Tibial nerve (tissue), 4 donors: Measurements from ENCODE around the gene DPP8. TPM values are rescaled to one million over a fixed set of nuclear protein-coding genes. Genes with fewer than 3 reads are reported as not detected.

ENCODE experiments used
- DNase-seq, 2 donors: peaks; one replicate each; pipeline ENCODE4 v3.0.0-alpha.2; 2019; ENCODE audit warnings: low spot score in 2 of 2
- H3K27ac ChIP-seq, 4 donors: fragments of 200-600 bp; sonication (generic) in 3 of 4; one replicate each; pipeline ENCODE4 v1.5.1; 2017 to 2019; ENCODE audit warnings: mild to moderate bottlenecking in 1 of 4
- H3K27me3 ChIP-seq, 2 donors: fragments of 200-600 bp; sonication (generic) in 1 of 2; one replicate each; pipeline versions ENCODE4 v1.5.1 to v1.6.0; 2017 to 2019
- H3K36me3 ChIP-seq, 3 donors: fragments of 200-600 bp; sonication (generic); one replicate each; pipeline ENCODE4 v1.5.1; 2018 to 2019
- H3K4me1 ChIP-seq, 4 donors: fragments of 200-600 bp; sonication (generic) in 3 of 4; one replicate each; pipeline ENCODE4 v1.5.1; 2017 to 2019
- H3K4me3 ChIP-seq, 4 donors: fragments of 200-600 bp; sonication (generic) in 3 of 4; one replicate each; pipeline ENCODE4 v1.5.1; 2017 to 2019; ENCODE audit warnings: mild to moderate bottlenecking in 1 of 4, moderate library complexity in 1 of 4
- H3K9me3 ChIP-seq, 4 donors: fragments of 200-600 bp; sonication (generic) in 3 of 4; one replicate each; pipeline ENCODE4 v1.5.1; 2017 to 2019
- CTCF ChIP-seq, 5 experiments: fragments of 200-600 bp in 3 of 5; fragments of 450-650 bp in 2 of 5; sonication (generic) in 3 of 5; IDR thresholded peaks; one replicate each; pipeline ENCODE4 v1.5.1; 2016 to 2019; ENCODE audit warnings: antibody characterized with exemption in 5 of 5, mild to moderate bottlenecking in 3 of 5, moderate library complexity in 2 of 5
- EP300 ChIP-seq, 2 donors: sonication (generic); formaldehyde crosslinking; IDR thresholded peaks; one replicate each; pipeline ENCODE4 v1.6.1; 2017; ENCODE audit warnings: antibody characterized with exemption in 2 of 2, mild to moderate bottlenecking in 1 of 2
- POLR2A ChIP-seq, 2 donors: fragments of 450-650 bp; IDR thresholded peaks; one replicate each; pipeline ENCODE4 v1.6.1; 2017; ENCODE audit warnings: antibody characterized with exemption in 2 of 2, mild to moderate bottlenecking in 2 of 2, moderate library complexity in 2 of 2
- WGBS, 2 donors: methylation state at CpG; one replicate each; pipeline ENCODE4 v1.1.5; 2018; 5-methylcytosine and 5-hydroxymethylcytosine counted together
- total RNA-seq, 4 donors: library from RNA; depleted of rRNA; stranded (reverse); fragments of >200 nt; gene quantifications; one replicate each; pipeline ENCODE4 v1.1.0, GENCODE V29; 2016

The DPP8 gene
- total RNA-seq, 4 donors from 2014 or later: 31.2 to 49.4 (median 37.6) TPM

- no peaks in the 10 kb centered on the region for H3K9me3 ChIP-seq
- H3K36me3 ChIP-seq: no peaks in the 10 kb centered on the region
- peaks cover 0 to 41% of the 10 kb centered on the region in 2 donors for H3K27me3 ChIP-seq
- no peaks in the 10 kb centered on the region for H3K4me1 ChIP-seq
- TF ChIP-seq EP300 (IDR thresholded peaks at IDR 0.05) (no peak), POLR2A (IDR thresholded peaks at IDR 0.05) (no peak), CTCF (IDR thresholded peaks at IDR 0.05) (no peak)
- WGBS, 2 donors: 41 to 53% methylated on average over 14 of the region's 14 CpGs
- H3K4me3 ChIP-seq: no peak overlapping the region
- DNase-seq: no peak
- H3K27ac ChIP-seq: no peak overlapping the region
These were observed 102.5 kb downstream of the DPP8 start for GRCh38 chr15:65414841-65415621.

GRCh38 chr15:65413760-65414144 is 103.7 kb downstream of the DPP8 start:
- 81 to 83% methylated on average over 6 of the region's 6 CpGs for WGBS, 2 donors
- H3K9me3 ChIP-seq: no peaks in the 10 kb centered on the region
- DNase-seq: no peak
- H3K4me1 ChIP-seq: no peaks in the 10 kb centered on the region
- no peak overlapping the region for H3K27ac ChIP-seq
- peaks cover 0 to 30% of the 10 kb centered on the region in 2 donors for H3K27me3 ChIP-seq
- H3K4me3 ChIP-seq: no peak overlapping the region
- TF ChIP-seq EP300 (IDR thresholded peaks at IDR 0.05): no peak
- TF ChIP-seq POLR2A (IDR thresholded peaks at IDR 0.05): no peak
- TF ChIP-seq CTCF (IDR thresholded peaks at IDR 0.05): no peak
- no peaks in the 10 kb centered on the region for H3K36me3 ChIP-seq

- Histone ChIP-seq H3K27ac (no peak overlapping the region), H3K4me3 (no peak overlapping the region), H3K36me3 (no peaks in the 10 kb centered on the region), H3K27me3 (peaks cover 0 to 24% of the 10 kb centered on the region in 2 donors), H3K9me3 (no peaks in the 10 kb centered on the region), H3K4me1 (no peaks in the 10 kb centered on the region)
- TF ChIP-seq EP300 (IDR thresholded peaks at IDR 0.05): no peak
- no peak for TF ChIP-seq POLR2A (IDR thresholded peaks at IDR 0.05)
- TF ChIP-seq CTCF (IDR thresholded peaks at IDR 0.05): no peak
- no peak for DNase-seq
These were observed 104.3 kb downstream of the DPP8 start for GRCh38 chr15:65413051-65413759.

- Histone ChIP-seq H3K36me3 (no peaks in the 10 kb centered on the region), H3K27me3 (peaks cover 0 to 21% of the 10 kb centered on the region in 2 donors), H3K4me1 (no peaks in the 10 kb centered on the region), H3K27ac (no peak overlapping the region), H3K4me3 (no peak overlapping the region), H3K9me3 (no peaks in the 10 kb centered on the region)
- TF ChIP-seq CTCF (IDR thresholded peaks at IDR 0.05) (no peak), POLR2A (IDR thresholded peaks at IDR 0.05) (no peak), EP300 (IDR thresholded peaks at IDR 0.05) (no peak)
- no peak for DNase-seq
- WGBS, 2 donors: 8 to 13% methylated on average over 1 of the region's 1 CpG
These were observed 104.9 kb downstream of the DPP8 start for GRCh38 chr15:65412556-65412955.

- H3K4me1 ChIP-seq: no peaks in the 10 kb centered on the region
- DNase-seq: no peak
- no peaks in the 10 kb centered on the region for H3K9me3 ChIP-seq
- no peaks in the 10 kb centered on the region for H3K36me3 ChIP-seq
- TF ChIP-seq POLR2A (IDR thresholded peaks at IDR 0.05) (no peak), CTCF (IDR thresholded peaks at IDR 0.05) (no peak), EP300 (IDR thresholded peaks at IDR 0.05) (no peak)
- peaks cover 0 to 11% of the 10 kb centered on the region in 2 donors for H3K27me3 ChIP-seq
- 77% methylated on average over 5 of the region's 5 CpGs for WGBS, 2 donors
- H3K4me3 ChIP-seq: no peak overlapping the region
- no peak overlapping the region for H3K27ac ChIP-seq
These were observed 105.9 kb downstream of the DPP8 start for GRCh38 chr15:65411465-65412071.
